Osteoblast (primary cell): Measurements from ENCODE around the gene DPEP3. TPM values are rescaled to one million over a fixed set of nuclear protein-coding genes. Genes with fewer than 3 reads are reported as not detected.
A peak's percentile ranks its signal among the peaks of the same experiment; 100 is the strongest.
"Not testable (repeated sequence)": the region's sequence is repeated elsewhere in the genome, so short reads cannot be mapped to it uniquely, and the experiment has no call there.

ENCODE experiments used
- DNase-seq: peaks from one replicate; pipeline ENCODE4 v3.0.0; 2011; ENCODE audit warnings: low spot score, mixed read lengths; ENCODE audit not compliant: insufficient read length; ENCODE audit errors: missing footprints
- H2AFZ ChIP-seq: 2 replicates; pipeline ENCODE4 v1.6.0; 2011; ENCODE audit warnings: mild to moderate bottlenecking, low read length
- H3K27ac ChIP-seq: 2 replicates; pipeline ENCODE4 v1.5.1; 2011; ENCODE audit warnings: mild to moderate bottlenecking, low read depth, low read length, moderate library complexity
- H3K27me3 ChIP-seq: 2 replicates; pipeline ENCODE4 v1.6.0; 2012; ENCODE audit warnings: mild to moderate bottlenecking, control low read depth, inconsistent platforms, low read length, moderate library complexity; ENCODE audit not compliant: insufficient read depth
- H3K36me3 ChIP-seq: 2 replicates; pipeline ENCODE4 v1.5.1; 2011; ENCODE audit warnings: mild to moderate bottlenecking, low read length, control low read depth, moderate library complexity; ENCODE audit not compliant: insufficient read depth
- H3K4me1 ChIP-seq: 2 replicates; pipeline ENCODE4 v1.5.1; 2011; ENCODE audit warnings: mild to moderate bottlenecking, low read length, control low read depth, moderate library complexity; ENCODE audit not compliant: insufficient read depth
- H3K4me2 ChIP-seq: 2 replicates; pipeline ENCODE4 v1.6.0; 2011; ENCODE audit warnings: mild to moderate bottlenecking, low read length; ENCODE audit not compliant: insufficient read depth
- H3K4me3 ChIP-seq: fragments of 200-600 bp; sonication (generic); 3 replicates; pipeline ENCODE4 v1.5.1; 2012; ENCODE audit warnings: mild to moderate bottlenecking, low read length, inconsistent platforms; ENCODE audit not compliant: insufficient read depth
- H3K79me2 ChIP-seq: 2 replicates; pipeline ENCODE4 v1.6.0; 2012; ENCODE audit warnings: mild to moderate bottlenecking, low read length, control low read depth, inconsistent platforms; ENCODE audit not compliant: insufficient read depth
- H3K9me3 ChIP-seq: 2 replicates; pipeline ENCODE4 v1.5.1; 2011; ENCODE audit warnings: low read depth, low read length, control low read depth
- H4K20me1 ChIP-seq: 2 replicates; pipeline ENCODE4 v1.6.0; 2012; ENCODE audit warnings: mild to moderate bottlenecking, low read length, control low read depth; ENCODE audit not compliant: insufficient read depth
- total RNA-seq: library from RNA; depleted of rRNA; stranded (reverse); fragments of >200 nt; gene quantifications from 2 replicates; pipeline ENCODE4 v1.2.3, GENCODE V29; 2012
- TF ChIP-seq, protein P1 (sequence below): IDR thresholded peaks from 2 replicates; pipeline ENCODE4 v1.5.1; 2011; ENCODE audit warnings: mild to moderate bottlenecking, low read depth, low read length, moderate library complexity; ENCODE audit errors: extremely low read depth

DPEP3 gene
- total RNA-seq, 1 donor: not detected

DNA sequence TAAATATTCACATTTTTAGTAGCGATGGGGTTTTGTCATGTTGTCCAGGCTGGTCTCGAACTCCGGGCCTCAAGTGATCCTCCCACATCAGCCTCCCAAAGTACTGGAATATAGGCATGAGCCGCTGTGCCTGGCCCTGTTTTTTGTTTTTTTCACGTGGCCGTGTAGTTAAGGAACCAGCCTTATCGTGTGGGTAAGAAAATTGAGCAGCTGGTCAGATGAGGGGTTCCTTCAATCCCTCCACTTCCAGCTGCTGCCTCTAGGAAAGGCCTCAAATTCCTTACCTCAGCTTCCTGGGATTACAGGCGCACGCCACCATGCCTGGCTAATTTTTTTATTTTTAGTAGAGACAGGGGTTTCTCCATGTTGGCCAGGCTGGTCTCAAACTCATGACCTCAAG, 24.9 kb upstream of the DPEP3 start:
- Histone ChIP-seq H3K27ac (no peak overlapping the region), H3K4me3 (no peak overlapping the region), H3K79me2 (no peaks in the 10 kb centered on the region), H3K4me1 (peaks cover 7% of the 10 kb centered on the region), H2AFZ (no peak overlapping the region), H3K36me3 (no peaks in the 10 kb centered on the region), H4K20me1 (no peaks in the 10 kb centered on the region), H3K4me2 (no peak overlapping the region), H3K27me3 (no peaks in the 10 kb centered on the region), H3K9me3 (no peaks in the 10 kb centered on the region)
- no peak for DNase-seq
- TF ChIP-seq, protein P1, sequence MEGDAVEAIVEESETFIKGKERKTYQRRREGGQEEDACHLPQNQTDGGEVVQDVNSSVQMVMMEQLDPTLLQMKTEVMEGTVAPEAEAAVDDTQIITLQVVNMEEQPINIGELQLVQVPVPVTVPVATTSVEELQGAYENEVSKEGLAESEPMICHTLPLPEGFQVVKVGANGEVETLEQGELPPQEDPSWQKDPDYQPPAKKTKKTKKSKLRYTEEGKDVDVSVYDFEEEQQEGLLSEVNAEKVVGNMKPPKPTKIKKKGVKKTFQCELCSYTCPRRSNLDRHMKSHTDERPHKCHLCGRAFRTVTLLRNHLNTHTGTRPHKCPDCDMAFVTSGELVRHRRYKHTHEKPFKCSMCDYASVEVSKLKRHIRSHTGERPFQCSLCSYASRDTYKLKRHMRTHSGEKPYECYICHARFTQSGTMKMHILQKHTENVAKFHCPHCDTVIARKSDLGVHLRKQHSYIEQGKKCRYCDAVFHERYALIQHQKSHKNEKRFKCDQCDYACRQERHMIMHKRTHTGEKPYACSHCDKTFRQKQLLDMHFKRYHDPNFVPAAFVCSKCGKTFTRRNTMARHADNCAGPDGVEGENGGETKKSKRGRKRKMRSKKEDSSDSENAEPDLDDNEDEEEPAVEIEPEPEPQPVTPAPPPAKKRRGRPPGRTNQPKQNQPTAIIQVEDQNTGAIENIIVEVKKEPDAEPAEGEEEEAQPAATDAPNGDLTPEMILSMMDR: no peak

DNA sequence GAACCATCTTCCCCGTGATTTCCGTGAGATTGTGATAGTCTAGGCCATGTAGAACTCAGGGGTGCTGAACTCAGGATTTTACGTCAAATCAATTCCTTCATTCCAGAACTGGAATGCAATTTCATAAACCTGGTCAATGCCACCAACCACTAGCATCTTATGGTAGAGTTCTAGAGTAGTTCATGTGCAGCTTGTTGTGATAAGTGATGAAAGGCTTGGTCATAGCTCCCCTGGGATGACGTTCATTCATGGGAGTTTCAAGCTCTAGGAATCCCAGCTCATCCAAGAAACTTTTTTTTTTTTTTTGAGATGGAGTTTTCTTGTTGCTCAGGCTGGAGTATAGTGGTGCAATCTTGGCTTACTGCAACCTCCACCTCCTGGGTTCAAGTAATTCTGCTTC, 22.7 kb upstream of the DPEP3 start:
- Histone ChIP-seq H3K27me3 (no peaks in the 10 kb centered on the region), H3K36me3 (no peaks in the 10 kb centered on the region), H3K4me3 (no peak overlapping the region), H3K27ac (no peak overlapping the region), H3K4me1 (peaks cover 7% of the 10 kb centered on the region), H3K9me3 (no peaks in the 10 kb centered on the region), H3K79me2 (no peaks in the 10 kb centered on the region), H2AFZ (no peak overlapping the region), H3K4me2 (peak overlapping the region; percentile 10), H4K20me1 (no peaks in the 10 kb centered on the region)
- peak; percentile 96 for DNase-seq
- TF ChIP-seq, protein P1: no peak

DNA sequence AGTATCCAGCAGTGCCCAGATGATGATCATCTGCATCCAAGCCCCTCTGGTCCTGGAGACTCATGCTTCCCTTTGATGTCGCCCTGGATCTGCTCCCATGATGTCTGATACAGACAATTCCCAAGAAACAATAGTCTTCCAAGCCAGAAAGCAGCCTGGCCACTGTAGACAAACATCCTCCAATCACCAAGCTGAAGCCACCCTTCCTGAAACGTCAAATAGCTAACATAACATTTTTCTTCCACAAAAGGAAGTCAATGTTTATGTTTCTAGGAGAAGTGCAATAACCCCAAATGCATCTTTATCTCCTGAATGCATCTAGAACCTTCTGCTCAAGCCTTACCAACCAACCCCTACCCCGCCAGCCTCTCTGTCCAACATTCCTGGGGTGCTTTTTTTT, 20.2 kb upstream of the DPEP3 start:
- H4K20me1 ChIP-seq: no peaks in the 10 kb centered on the region
- no peak for DNase-seq
- H3K4me2 ChIP-seq: no peak overlapping the region
- no peaks in the 10 kb centered on the region for H3K79me2 ChIP-seq
- no peaks in the 10 kb centered on the region for H3K36me3 ChIP-seq
- no peak overlapping the region for H3K4me3 ChIP-seq
- TF ChIP-seq, protein P1: no peak
- no peaks in the 10 kb centered on the region for H3K9me3 ChIP-seq
- no peaks in the 10 kb centered on the region for H3K27me3 ChIP-seq
- no peak overlapping the region for H2AFZ ChIP-seq
- H3K27ac ChIP-seq: no peak overlapping the region
- peaks cover 7% of the 10 kb centered on the region for H3K4me1 ChIP-seq

DNA sequence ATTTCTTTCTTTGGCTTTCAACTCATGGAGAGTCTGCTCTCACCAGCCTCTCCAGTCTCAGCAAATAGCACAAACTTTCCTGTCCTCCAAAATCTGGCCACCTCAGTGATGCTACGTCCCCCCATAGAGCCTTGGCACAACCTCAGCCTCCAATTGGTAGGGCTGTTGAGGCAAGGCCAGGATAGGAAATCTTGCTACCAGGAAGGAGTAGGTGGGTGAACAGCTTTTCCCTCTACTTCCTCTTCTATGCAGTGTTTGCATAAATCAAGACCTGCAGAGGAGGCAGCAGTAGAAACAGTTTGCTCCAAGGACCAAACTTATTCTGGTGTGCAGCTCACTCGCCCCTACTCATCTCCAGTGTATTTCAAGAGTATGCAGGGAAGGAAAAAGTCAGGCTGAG, 19.7 kb upstream of the DPEP3 start:
- DNase-seq: peak; percentile 4
- Histone ChIP-seq H3K79me2 (no peaks in the 10 kb centered on the region), H3K9me3 (no peaks in the 10 kb centered on the region), H3K36me3 (no peaks in the 10 kb centered on the region), H2AFZ (no peak overlapping the region), H3K27ac (no peak overlapping the region), H3K27me3 (no peaks in the 10 kb centered on the region), H3K4me3 (no peak overlapping the region), H4K20me1 (no peaks in the 10 kb centered on the region), H3K4me2 (no peak overlapping the region), H3K4me1 (peaks cover 7% of the 10 kb centered on the region)
- TF ChIP-seq, protein P1: no peak

DNA sequence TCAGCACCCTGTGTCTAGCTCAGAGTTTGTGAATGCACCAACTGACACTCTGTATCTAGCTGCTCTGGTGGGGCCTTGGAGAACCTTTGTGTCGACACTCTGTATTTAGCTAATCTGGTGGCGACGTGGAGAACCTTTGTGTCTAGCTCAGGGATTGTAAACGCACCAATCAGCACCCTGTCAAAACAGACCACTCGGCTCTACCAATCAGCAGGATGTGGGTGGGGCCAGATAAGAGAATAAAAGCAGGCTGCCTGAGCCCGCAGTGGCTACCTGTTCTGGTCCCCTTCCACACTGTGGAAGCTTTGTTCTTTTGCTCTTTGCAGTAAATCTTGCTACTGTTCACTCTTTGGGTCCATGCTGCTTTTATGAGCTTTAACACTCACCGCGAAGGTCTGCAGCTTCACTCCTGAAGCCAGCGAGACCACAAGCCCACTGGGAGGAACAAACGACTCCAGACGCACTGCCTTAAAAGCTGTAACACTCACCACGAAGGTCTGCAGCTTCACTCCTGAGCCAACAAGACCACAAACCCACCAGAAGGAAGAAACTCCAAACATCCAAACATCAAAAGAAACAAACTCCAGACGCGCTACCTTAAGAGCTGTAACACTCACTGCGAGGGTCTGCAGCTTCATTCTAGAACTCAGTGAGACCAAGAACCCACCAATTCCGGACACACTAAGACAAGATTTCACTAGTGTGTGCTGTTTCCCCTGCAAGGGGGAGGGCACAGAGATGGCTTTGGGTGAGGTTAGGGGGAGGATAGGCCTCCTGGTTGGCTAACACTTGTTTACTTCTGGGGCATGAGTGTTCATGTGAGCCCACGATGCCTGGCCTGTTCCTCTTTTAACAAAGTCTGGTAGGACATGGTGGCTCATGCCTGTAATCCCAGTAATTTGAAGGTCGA, 18.7 kb upstream of the DPEP3 start, which contains the start of gene DPEP2:
Gene DPEP2 (minus strand): TSS at position 706 of the 910 bp plus-strand sequence. CDS start 6,272 bp downstream, outside the sequence.
- not testable (repeated sequence) for H3K4me1 ChIP-seq, H4K20me1 ChIP-seq, H3K9me3 ChIP-seq, DNase-seq, H3K36me3 ChIP-seq, H3K4me2 ChIP-seq, H3K4me3 ChIP-seq, H3K79me2 ChIP-seq, H3K27me3 ChIP-seq, H3K27ac ChIP-seq, H2AFZ ChIP-seq

DNA sequence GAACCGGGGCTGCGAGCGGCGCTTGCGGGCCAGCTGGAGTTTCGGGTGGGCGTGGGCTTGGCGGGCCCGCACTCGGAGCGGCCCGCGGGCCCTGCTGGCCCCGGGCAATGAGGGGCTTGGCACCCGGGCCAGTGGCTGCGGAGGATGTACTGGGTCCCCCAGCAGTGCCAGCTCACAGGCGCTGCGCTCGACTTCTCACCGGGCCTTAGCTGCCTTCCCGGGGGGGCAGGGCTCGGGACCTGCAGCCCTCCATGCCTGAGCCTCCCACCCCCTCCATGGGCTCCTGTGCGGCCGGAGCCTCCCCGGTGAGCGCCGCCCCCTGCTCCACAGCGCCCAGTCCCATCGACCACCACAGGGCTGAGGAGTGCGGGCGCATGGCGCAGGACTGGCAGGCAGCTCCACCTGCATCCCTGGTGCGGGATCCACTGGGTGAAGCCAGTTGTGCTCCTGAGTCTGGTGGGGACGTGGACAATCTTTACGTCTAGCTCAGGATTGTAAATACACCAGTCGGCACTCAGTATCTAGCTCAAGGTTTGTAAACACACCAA, 18.0 kb upstream of the DPEP3 start:
- not testable (repeated sequence) for H3K9me3 ChIP-seq, H3K4me3 ChIP-seq, H3K4me2 ChIP-seq, H3K27me3 ChIP-seq, H2AFZ ChIP-seq, H3K79me2 ChIP-seq, H4K20me1 ChIP-seq, H3K36me3 ChIP-seq, H3K27ac ChIP-seq, DNase-seq
- H3K4me1 ChIP-seq: peaks cover 11% of the 10 kb centered on the region
